OCI-LY7 (cell line): Measurements from ENCODE around the gene FAM180B. TPM values are rescaled to one million over a fixed set of nuclear protein-coding genes. Genes with fewer than 3 reads are reported as not detected.

ENCODE experiments used
- BruUV-seq: library from RNA; stranded (reverse); fragments of 400-500 nt; replicated peaks from 2 replicates; lab custom pipeline; 2021; lab: Mats Ljungman, UMichigan
- CTCF ChIA-PET: fragments of 300-600 bp; sonication (Branson Sonifier 250); formaldehyde crosslinking; loops from one replicate; lab custom pipeline; 2022; ENCODE audit warnings: antibody characterized with exemption; ENCODE audit not compliant: unreplicated experiment; lab: Charles Lee
- POLR2A ChIA-PET: fragments of 300-600 bp; sonication (Branson Sonifier 250); formaldehyde crosslinking; loops from one replicate; lab custom pipeline; 2022; ENCODE audit warnings: antibody characterized with exemption; lab: Charles Lee
- DNase-seq: peaks from one replicate; pipeline ENCODE4 v3.0.0-alpha.2; 2015; ENCODE audit warnings: low spot score
- H2AFZ ChIP-seq: fragments of 200-600 bp; sonication (generic), shearing (Covaris generic); 2 replicates; pipeline ENCODE4 v1.6.1; 2014; ENCODE audit warnings: mild to moderate bottlenecking, antibody characterized with exemption, low read length, moderate library complexity
- H3K27ac ChIP-seq: fragments of 200-600 bp; sonication (generic); 2 replicates; pipeline ENCODE4 v1.5.1; 2014; ENCODE audit warnings: mixed run types, low read depth, mild to moderate bottlenecking, moderate library complexity, low read length, inconsistent platforms; ENCODE audit not compliant: poor library complexity, severe bottlenecking
- H3K36me3 ChIP-seq: fragments of 200-600 bp; sonication (generic); 2 replicates; pipeline ENCODE4 v1.6.1; 2014; ENCODE audit warnings: mild to moderate bottlenecking, antibody characterized with exemption, low read length, moderate library complexity, mixed read lengths; ENCODE audit not compliant: insufficient read depth
- H3K4me1 ChIP-seq: fragments of 200-600 bp; sonication (generic); 2 replicates; pipeline ENCODE4 v1.5.1; 2014; ENCODE audit warnings: mild to moderate bottlenecking, low read length; ENCODE audit not compliant: insufficient read depth, poor library complexity, severe bottlenecking
- H3K4me2 ChIP-seq: fragments of 200-600 bp; sonication (generic); 2 replicates; pipeline ENCODE4 v1.6.1; 2014; ENCODE audit warnings: mild to moderate bottlenecking, low read length
- H3K4me3 ChIP-seq: fragments of 200-600 bp; sonication (generic); 2 replicates; pipeline ENCODE4 v1.5.1; 2014; ENCODE audit warnings: mild to moderate bottlenecking, low read depth, low read length; ENCODE audit not compliant: poor library complexity, severe bottlenecking
- H3K79me2 ChIP-seq: fragments of 200-600 bp; sonication (generic); 2 replicates; pipeline ENCODE4 v1.6.1; 2016; ENCODE audit warnings: low read depth, mild to moderate bottlenecking, low read length, moderate library complexity, mixed read lengths; ENCODE audit not compliant: insufficient read depth
- H3K9me2 ChIP-seq: fragments of 200-600 bp; sonication (generic); 2 replicates; pipeline ENCODE4 v1.6.1; 2016; ENCODE audit warnings: mild to moderate bottlenecking, low read length, mixed read lengths; ENCODE audit not compliant: insufficient read depth
- H3K9me3 ChIP-seq: fragments of 200-600 bp; sonication (generic); 2 replicates; pipeline ENCODE4 v1.6.1; 2014; ENCODE audit warnings: mild to moderate bottlenecking, mixed run types, low read length, mixed read lengths
- H4K20me1 ChIP-seq: fragments of 200-600 bp; sonication (generic); 2 replicates; pipeline ENCODE4 v1.6.1; 2014; ENCODE audit warnings: mild to moderate bottlenecking, antibody characterized with exemption, low read length, moderate library complexity, mixed read lengths; ENCODE audit not compliant: insufficient read depth
- EZH2phosphoT487 ChIP-seq: fragments of 200-600 bp; sonication (generic); IDR thresholded peaks from 2 replicates; pipeline ENCODE4 v1.6.1; 2018; ENCODE audit warnings: low read depth, borderline replicate concordance, mild to moderate bottlenecking, mixed run types, antibody characterized with exemption, low read length, moderate library complexity, mixed read lengths
- intact Hi-C: fragments of 100-400 bp; cut with micrococcal nuclease; formaldehyde crosslinking; loops from one replicate; pipeline ENCODE4 v1.10.0; 2022; ENCODE audit not compliant: unreplicated experiment
- total RNA-seq, 2 experiments: library from RNA; depleted of rRNA in 1 of 2; stranded (reverse); fragments of >200 nt in 1 of 2; shearing (Covaris generic) in 1 of 2; gene quantifications; 2 replicates each; pipeline ENCODE4 v1.2.3, GENCODE V29; 2014 to 2022
- TF ChIP-seq, protein P1 (sequence below): fragments of 200-600 bp; sonication (generic); conservative IDR thresholded peaks from 2 replicates; pipeline ENCODE4 v1.5.1; 2014; ENCODE audit warnings: mild to moderate bottlenecking, antibody characterized with exemption, low read length, moderate library complexity, mixed read lengths

FAM180B gene
- total RNA-seq, 2 experiments from 2014 or later = 0.22 to 0.23 TPM

DNA sequence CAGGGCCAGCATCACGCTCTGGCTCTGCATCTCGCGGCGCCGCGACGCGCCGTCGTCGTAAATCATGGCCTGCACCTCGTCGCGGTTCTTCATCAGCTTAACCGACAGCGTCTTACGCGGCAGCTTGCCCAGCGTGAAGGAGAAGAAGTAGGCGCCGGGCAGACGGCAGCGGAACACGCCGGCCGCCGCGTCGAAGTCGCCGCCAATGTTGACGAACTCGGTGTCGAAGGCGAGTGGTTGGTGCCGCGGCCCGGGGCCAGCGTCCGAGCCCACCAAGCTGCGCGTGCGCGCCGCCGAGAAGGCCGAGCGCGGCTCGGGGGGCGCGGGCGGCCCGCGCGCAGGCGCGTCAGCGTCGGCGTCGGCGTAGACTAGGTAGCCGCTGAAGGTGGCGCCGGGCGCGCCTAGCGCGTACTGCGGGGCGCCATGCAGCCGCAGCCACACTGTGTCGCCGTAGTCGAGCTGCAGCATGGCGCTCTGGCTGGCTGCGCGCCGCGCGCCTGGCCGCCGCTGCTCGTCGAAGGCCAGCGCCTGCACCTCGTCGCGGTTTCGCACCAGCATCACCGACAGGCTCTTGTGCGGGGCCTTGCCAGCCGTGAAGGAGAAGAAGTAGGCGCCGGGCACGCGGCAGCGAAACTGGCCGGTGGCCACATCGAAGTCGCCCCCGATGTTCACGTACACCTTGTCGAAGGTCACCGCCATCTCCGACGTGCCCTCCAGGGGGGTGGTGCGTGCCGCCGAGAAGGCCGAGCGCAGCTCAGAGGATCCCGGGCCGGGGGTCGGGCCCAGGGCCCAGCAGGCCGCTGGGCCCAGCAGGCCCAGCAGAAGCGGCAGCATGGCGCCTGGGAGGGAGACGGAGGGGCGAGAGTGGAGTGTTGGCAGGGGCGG, 3.7 kb downstream of the FAM180B start:
- Histone ChIP-seq H3K36me3 (peaks cover 12% of the 10 kb centered on the region), H3K27ac (no peak overlapping the region), H3K4me2 (no peak overlapping the region), H3K9me3 (no peaks in the 10 kb centered on the region), H3K79me2 (no peaks in the 10 kb centered on the region), H3K4me3 (no peak overlapping the region), H3K4me1 (peaks cover 6% of the 10 kb centered on the region), H4K20me1 (no peaks in the 10 kb centered on the region), H2AFZ (no peak overlapping the region), H3K9me2 (no peaks in the 10 kb centered on the region)
- POLR2A ChIA-PET = no interaction called here
- CTCF ChIA-PET = no interaction called here
- BruUV-seq = no TSS peak
- no peak for DNase-seq
- intact Hi-C loops = no loop called here
- TF ChIP-seq, protein P1, sequence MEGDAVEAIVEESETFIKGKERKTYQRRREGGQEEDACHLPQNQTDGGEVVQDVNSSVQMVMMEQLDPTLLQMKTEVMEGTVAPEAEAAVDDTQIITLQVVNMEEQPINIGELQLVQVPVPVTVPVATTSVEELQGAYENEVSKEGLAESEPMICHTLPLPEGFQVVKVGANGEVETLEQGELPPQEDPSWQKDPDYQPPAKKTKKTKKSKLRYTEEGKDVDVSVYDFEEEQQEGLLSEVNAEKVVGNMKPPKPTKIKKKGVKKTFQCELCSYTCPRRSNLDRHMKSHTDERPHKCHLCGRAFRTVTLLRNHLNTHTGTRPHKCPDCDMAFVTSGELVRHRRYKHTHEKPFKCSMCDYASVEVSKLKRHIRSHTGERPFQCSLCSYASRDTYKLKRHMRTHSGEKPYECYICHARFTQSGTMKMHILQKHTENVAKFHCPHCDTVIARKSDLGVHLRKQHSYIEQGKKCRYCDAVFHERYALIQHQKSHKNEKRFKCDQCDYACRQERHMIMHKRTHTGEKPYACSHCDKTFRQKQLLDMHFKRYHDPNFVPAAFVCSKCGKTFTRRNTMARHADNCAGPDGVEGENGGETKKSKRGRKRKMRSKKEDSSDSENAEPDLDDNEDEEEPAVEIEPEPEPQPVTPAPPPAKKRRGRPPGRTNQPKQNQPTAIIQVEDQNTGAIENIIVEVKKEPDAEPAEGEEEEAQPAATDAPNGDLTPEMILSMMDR = no peak
- TF ChIP-seq EZH2phosphoT487 = no peak

DNA sequence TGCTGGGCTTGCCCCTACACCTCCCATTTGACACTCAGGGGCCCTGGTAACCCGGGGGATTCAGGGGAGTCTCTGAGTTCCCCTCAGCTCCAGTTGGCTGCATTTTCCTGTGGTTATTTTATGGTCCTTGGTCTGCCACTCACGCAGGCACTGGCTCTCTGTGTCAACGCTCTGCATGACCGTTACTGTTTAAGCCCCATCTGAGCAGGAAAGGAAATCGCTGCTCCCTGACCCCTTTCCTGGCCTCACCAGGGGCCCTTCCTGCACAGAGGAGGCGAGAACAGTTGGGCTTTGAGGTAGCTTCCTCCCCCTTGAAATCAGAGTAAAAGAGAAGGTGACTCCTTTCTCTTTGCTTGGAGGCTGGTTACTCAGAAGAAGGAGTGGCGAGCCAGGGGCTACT, 5.3 kb downstream of the FAM180B start:
- Histone ChIP-seq H3K9me3 (no peaks in the 10 kb centered on the region), H4K20me1 (no peaks in the 10 kb centered on the region), H3K4me1 (peaks cover 6% of the 10 kb centered on the region), H3K9me2 (no peaks in the 10 kb centered on the region), H3K36me3 (no peaks in the 10 kb centered on the region), H3K79me2 (no peaks in the 10 kb centered on the region), H3K27ac (no peak overlapping the region), H3K4me3 (no peak overlapping the region), H2AFZ (no peak overlapping the region), H3K4me2 (no peak overlapping the region)
- DNase-seq = no peak
- CTCF ChIA-PET = no interaction called here
- POLR2A ChIA-PET = interaction anchor here (1.0 to 1.3 kb wide), 3 partner anchors 9 to 37 kb away, joined by 3 to 13 read pairs (median 4); partner anchors contain the start of genes KBTBD4 and NDUFS3
- intact Hi-C loops = no loop called here
- TF ChIP-seq EZH2phosphoT487 = no peak
- TF ChIP-seq, protein P1 = no peak
- BruUV-seq = no TSS peak

DNA sequence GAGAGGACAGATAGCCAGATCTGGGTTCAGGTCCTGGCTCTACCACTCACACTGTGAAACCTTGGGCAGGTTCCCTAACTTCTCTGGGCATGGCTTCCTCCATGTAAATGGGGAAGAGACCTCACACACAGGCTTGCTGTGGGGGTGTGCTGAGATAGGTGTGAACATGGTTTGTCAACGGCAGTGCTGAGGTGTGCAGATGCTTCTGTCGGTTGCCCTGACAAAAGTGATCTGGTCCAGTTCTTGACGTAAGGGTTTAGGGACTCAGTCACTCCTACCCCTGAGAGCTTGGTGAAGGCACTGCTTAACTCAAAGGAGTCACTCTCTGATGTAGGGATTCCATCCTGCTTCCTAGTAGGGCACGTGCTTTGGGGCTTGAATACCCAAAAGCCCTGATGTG, 5.8 kb downstream of the FAM180B start:
- POLR2A ChIA-PET = interaction anchor here (1.0 to 1.3 kb wide), 3 partner anchors 8 to 37 kb away, joined by 3 to 13 read pairs (median 4); partner anchors contain the start of genes KBTBD4 and NDUFS3

More for the DNA sequence above, 5.8 kb downstream of the FAM180B start:
- Histone ChIP-seq H3K36me3 (no peaks in the 10 kb centered on the region), H3K4me1 (peaks cover 6% of the 10 kb centered on the region), H3K79me2 (no peaks in the 10 kb centered on the region), H3K27ac (no peak overlapping the region), H3K9me3 (no peaks in the 10 kb centered on the region), H2AFZ (no peak overlapping the region), H3K4me2 (no peak overlapping the region), H3K4me3 (no peak overlapping the region), H4K20me1 (no peaks in the 10 kb centered on the region), H3K9me2 (no peaks in the 10 kb centered on the region)
- intact Hi-C loops = no loop called here
- CTCF ChIA-PET = no interaction called here
- BruUV-seq = no TSS peak
- no peak for DNase-seq
- no peak for TF ChIP-seq EZH2phosphoT487
